HG02678 (cell line): ENCODE measurements around the gene MPEG1.
A peak's percentile ranks its signal among the peaks of the same experiment; 100 is the strongest.

Experiments
- ATAC-seq: cut with Tn5 transposase; IDR thresholded peaks from one replicate; pipeline ENCODE4 v1.9.1; 2021; ENCODE audit warnings: mild to moderate bottlenecking, moderate library complexity; ENCODE audit not compliant: unreplicated experiment

MPEG1 gene

DNA sequence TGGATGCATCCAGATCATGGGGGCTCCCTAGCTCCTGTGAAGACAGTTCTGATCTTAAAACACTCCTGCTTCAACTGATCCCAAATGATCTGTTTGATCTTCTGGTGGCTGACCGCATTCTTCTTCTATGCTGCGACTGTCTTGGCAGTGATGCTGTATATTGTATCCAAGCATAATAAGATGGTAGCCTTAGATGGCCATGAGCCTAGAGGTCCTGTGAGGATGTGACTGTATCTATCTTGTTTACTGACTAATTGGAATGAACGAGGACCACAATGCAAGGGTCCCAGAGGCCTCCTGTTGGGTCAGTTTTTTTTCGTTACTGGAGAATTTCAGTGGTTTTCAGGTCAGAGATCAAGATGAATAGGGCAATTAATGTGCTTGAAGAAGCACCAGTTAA is 7.1 kb upstream of the MPEG1 start:
- ATAC-seq = no peak

- no peak for ATAC-seq
Measured at GRCh38 chr11:59218893-59219292, 6.2 kb upstream of the MPEG1 start.

GRCh38 chr11:59218319-59218718 is 5.6 kb upstream of the MPEG1 start:
- ATAC-seq = no peak

- peak; percentile 84 for ATAC-seq
Measured at GRCh38 chr11:59216641-59217564, 4.2 kb upstream of the MPEG1 start.

DNA sequence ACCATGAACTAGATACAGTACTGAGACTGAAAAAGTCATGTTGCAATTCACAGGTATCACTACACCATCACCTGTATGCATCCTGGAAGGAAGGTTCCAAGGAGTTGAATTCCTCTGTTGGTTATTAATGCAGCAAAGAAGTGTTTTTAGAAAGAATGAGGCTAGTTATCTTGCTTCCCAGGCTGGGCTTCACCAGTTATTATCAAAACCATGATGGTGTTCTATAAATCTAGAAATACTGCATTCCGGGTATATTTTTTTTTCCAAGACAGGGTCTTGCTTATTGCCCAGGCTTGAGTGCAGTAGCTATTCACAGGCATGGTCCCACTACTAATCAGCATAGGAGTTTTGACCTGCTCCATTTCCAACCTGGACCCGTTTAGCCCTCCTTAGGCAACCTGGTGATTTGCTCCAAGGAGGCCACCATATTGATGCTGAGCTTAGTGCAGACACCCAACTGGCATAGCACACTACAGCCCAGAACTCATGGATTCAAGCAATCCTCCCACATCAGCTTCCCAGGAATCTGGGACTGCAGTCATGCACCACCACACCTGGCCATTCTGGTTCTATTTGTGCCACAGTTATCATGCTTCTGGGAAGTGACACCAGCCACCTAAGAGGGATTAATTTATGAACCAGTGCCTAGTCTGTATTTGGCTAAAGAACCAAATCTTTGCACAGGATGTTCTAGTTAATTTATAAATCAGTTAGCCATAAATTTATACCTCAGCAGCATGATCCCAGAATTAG is 1.6 kb upstream of the MPEG1 start:
- ATAC-seq = no peak

- no peak for ATAC-seq
Measured at GRCh38 chr11:59212222-59212621, 505 bp downstream of the MPEG1 start.

GRCh38 chr11:59208956-59209355 is 3.8 kb downstream of the MPEG1 start:
- ATAC-seq = no peak

DNA sequence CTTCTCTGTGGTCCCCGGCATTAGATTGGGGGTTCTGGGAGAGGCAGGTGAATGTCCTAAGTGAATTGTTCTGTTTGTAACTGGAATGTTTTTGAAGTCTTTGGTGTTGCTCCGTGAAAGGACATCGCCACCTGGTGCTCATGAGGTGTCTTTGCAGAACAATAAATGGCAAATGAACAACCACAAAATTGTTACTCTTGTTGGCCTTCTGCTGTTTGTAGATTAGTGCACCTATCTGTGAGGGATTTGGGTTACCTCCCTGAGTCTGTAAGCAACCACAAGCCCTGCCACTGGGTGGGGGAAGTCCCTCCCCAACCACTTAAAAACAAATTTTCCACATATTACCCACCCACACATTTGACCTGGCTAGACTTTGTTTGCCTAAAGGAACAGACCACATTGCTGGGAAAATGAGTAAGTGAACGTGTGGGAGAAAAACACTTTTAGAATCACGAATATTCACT is 4.7 kb downstream of the MPEG1 start:
- peak; percentile 75 for ATAC-seq

GRCh38 chr11:59206635-59207034 is 6.1 kb downstream of the MPEG1 start:
- ATAC-seq = no peak

DNA sequence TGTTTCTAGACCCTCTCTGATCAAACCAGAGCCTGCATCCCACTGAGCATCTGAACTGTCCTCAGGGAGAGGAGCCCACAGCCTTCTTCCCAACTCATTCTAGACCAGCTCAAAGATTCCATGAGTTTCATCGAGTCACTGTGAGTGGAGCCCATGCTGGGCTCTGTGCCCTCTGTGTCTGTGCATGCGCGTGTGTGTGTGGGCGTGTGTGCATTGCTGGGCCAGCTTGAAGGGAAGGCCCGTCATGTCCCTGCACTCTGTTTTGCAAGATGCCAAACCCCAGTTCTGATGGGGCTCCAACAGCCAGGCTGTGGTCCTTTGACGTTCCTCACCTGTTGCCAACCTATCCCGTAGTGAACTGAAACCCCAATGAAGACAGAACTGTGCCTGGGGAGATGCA is 7.1 kb downstream of the MPEG1 start:
- ATAC-seq = no peak

GRCh38 chr11:59204746-59205145 is 8.0 kb downstream of the MPEG1 start:
- ATAC-seq = no peak

- no peak for ATAC-seq
Measured at GRCh38 chr11:59201353-59201752, 11.4 kb downstream of the MPEG1 start.

GRCh38 chr11:59200423-59200746 is 12.3 kb downstream of the MPEG1 start:
- ATAC-seq = no peak

GRCh38 chr11:59199546-59200422 is 12.9 kb downstream of the MPEG1 start:
- peak; percentile 58 for ATAC-seq

GRCh38 chr11:59198726-59199125 is 14.0 kb downstream of the MPEG1 start:
- ATAC-seq = no peak

- ATAC-seq = no peak
Measured at GRCh38 chr11:59197991-59198390, 14.7 kb downstream of the MPEG1 start.

GRCh38 chr11:59196777-59197176 is 15.9 kb downstream of the MPEG1 start:
- ATAC-seq = no peak

DNA sequence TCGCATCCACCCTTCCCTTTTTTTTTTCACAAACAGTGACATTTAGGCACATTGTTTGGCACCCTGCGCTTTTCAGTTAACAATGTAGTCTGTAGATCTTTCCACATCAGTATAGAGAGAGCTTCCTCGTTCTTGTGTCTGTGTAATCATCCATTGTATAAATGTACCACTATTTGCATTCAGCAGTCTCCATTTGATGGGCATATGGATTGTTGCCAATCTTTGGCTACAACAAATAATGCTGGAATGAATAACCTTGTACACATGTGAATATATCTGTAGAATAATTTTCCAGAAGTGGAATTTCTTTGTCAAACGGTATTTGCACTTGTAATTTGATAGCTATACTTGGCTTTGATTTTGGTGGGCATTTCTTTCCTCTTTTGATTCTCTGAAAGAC is 17.1 kb downstream of the MPEG1 start:
- ATAC-seq = no peak

- ATAC-seq = no peak
Measured at GRCh38 chr11:59193587-59194130, 19.1 kb downstream of the MPEG1 start.

DNA sequence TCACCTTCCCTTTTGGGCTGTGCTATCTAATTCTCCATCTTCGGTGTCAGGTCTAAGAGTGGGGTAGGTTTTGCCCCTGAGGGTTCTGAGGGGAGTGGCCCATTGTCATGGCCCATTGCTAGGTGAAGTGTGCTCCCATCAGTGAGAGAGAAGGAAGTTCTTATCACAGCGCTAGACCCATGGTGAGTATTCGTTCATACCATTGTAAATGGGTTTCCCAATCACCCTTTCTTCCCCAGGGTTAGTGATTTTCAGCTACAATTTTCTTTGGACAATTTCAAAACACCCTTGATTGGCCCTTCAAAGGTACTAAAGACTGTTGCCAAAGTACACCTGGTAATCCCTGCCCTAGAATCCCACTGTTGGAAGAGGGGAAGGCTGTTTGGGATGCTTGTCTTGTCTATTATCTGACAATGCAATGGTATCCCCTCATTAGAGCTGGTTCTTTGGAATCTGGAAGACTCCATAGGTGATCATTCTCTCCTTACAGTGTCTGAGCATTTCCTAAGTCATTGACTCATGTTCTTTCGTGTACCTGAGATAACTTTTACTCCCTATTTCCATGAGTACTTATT is 20.2 kb downstream of the MPEG1 start:
- ATAC-seq = no peak
